GM19463 (cell line): Measurements from ENCODE around the gene PFDN6.
"Not testable (repeated sequence)": the region's sequence is repeated elsewhere in the genome, so short reads cannot be mapped to it uniquely, and the experiment has no call there.

Experiments
- ATAC-seq: cut with Tn5 transposase; IDR thresholded peaks from one replicate; pipeline ENCODE4 v1.9.1; 2021; ENCODE audit warnings: mild to moderate bottlenecking, moderate library complexity; ENCODE audit not compliant: unreplicated experiment

The PFDN6 gene

DNA sequence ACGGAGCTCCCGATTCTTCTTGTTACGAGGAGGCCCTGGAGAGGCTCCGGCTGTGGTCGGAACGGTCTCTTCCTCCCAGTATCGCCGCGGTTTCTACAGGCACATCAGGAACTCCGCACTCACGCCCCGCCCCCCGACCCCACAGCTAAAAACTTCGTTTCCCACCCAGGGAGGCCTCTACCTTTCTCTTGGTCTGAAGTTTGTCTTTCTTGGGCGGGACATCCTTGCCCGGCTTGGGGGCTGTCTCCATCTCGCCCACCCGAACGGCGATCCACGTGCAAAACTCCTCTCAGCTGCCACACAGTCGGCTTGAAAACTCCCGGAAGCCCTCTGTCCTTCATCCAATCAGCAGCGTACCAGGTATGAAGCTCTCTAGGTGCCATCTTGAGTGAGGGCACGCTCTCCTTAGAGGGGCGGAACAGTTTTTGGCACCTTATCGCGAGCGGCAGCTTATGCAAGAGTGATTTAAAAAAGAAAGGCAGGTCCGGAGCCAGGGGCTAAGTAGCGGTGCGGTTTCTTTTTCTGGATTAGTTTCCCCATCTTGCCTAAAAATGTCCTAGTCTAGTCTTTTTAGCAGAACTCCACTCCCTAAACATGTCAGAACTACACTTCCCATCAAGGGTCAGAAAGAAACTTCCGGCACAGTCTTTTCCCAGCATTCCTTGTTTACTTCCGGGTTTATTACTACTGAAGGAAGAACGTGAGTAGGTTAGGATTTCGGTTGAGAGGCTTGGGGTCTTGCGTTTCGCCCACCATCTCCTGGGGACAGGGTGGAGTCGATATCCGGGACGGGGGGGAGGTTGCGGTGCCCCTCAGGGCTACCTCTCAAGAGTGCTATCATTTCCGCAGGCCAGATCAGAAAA lies at the start of gene PFDN6, which contains the start of gene WDR46:
TSS of gene PFDN6 (plus strand) at position 681 of the 863 bp plus-strand sequence. CDS start 256 bp downstream, outside the sequence.
TSS of gene WDR46 (minus strand) at position 319 of the 863 bp plus-strand sequence. CDS start at position 250, 69 bp downstream.
- peak; percentile 92 for ATAC-seq

DNA sequence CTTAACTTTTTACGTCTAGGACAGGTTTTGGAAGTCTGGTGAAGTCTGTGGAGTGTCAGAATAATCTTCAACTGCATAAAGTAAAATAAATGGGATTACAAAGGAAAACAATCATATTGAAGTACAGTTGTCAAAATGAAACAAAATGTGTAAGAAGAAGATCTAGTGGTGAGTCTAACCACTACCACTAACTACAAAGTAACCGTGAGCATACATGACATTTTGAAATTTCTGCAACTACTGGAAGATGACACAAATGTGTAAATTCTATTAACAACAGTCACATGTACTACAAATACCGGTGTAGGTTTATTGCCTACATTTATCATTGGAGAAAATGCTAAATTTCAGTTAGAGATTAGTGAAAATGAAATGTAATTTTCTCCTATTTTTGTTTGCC lies 47.4 kb upstream of the PFDN6 start:
- no peak for ATAC-seq

- ATAC-seq: no peak
Observed at GRCh38 chr6:33243476-33243875, 45.9 kb upstream of the PFDN6 start.

DNA sequence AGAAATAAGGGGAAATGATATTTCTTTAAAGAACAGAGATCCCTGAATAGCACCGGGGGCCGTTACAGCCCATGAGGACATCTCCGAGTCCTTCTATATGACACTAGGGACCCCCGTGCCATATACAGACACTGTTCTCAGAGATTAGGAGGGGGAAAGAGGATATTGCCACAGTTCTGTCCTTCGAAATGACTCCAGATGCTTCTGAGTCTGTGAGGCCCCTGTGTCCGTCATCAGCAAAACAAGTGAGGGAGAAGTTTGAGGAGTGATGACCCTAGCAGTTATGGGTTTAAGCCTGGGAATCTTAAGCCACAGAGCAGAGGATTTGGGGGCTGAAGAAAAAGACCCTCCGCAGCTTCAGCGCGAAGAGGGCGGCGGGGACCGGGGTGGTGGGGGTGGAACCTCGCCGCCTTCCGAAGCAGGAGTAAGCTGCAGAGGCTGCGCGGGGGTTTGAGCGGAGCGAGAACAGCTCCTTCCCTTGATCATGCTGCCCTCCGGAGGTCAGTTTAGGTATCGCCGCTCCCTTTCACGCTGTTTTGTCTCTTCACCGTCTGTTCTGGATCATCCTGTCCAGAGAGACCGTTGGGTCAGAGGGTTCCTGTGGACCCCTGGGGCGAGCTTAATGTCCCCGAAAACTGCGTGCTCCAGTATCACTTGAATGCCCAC lies 41.3 kb upstream of the PFDN6 start:
- ATAC-seq: no peak

DNA sequence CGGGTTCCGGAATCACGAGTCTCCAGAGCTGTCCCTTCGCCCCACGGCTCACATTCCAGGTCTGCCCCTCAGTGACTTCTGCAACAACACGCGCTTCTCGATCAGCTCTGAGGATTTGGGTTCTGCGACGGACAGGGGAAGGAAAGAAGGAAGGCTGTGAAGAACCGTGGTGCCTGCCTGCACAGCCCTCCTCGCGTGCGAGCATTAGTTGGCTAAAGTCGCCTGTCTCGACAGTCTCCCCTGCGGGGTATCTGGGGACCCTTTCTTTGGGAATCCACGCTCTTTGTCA lies 40.8 kb upstream of the PFDN6 start:
- ATAC-seq: no peak

DNA sequence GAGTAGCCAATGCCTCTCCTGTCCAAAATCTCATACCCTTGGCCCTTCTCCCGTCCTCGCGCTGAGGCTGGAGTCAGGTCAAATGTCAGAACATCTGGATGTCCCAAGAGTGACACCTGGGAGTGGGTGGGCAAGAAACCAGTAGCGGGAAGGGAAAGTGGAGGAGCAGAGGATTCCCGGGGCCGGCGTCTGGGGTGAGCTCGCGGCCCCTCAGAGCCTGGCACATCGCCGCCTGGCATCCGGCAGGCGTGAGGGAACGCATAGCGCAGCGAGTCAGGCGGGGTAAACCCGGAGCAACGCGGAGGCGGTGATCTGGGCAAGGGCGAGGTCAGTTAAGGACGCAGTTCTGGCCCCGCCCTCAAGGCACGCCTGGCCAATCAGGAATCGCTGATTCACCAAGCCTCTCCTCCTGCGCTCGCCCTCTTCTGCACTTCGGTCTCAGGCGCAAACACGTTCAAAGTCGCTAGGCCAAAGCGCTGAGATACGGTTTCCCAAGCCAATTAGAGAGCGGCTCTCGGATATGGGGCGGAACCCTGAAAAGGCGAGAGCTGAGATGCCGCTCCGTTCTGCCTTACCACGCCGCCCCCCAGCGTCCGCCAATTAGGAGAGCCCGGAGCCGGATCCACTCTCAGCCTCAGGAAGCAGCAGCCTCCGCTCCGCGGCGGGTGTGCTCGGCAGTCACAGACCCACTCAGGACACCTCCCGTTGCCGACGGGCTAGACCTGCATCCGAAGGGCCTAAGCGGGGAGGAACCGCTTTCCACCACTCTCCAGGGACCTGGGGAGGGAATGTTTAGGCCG lies 40.3 kb upstream of the PFDN6 start:
- ATAC-seq: peak; percentile 85

GRCh38 chr6:33249732-33250630 lies 39.4 kb upstream of the PFDN6 start:
- no peak for ATAC-seq

- ATAC-seq: no peak
Observed at GRCh38 chr6:33250731-33251130, 38.7 kb upstream of the PFDN6 start.

GRCh38 chr6:33251395-33252012 lies 37.9 kb upstream of the PFDN6 start:
- no peak for ATAC-seq

DNA sequence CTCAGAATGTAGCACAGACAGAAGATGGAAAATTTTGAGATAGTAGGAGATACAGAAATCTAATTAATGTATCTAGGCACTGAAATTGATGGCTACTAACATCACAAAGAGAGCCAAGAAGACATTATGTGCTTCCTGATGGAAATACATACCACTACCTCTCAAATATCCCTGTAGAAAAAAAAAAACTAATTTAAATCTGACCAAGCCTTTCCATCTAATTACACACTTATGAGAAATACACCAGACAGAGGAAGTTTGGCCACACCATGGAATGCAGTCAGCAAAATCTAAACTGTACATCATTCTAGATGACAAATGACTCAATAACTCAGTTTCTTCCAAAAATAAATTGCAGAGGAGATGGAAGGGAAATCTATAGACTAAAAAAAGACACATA lies 36.6 kb upstream of the PFDN6 start:
- ATAC-seq: no peak

GRCh38 chr6:33254591-33254990 lies 34.8 kb upstream of the PFDN6 start:
- no peak for ATAC-seq

DNA sequence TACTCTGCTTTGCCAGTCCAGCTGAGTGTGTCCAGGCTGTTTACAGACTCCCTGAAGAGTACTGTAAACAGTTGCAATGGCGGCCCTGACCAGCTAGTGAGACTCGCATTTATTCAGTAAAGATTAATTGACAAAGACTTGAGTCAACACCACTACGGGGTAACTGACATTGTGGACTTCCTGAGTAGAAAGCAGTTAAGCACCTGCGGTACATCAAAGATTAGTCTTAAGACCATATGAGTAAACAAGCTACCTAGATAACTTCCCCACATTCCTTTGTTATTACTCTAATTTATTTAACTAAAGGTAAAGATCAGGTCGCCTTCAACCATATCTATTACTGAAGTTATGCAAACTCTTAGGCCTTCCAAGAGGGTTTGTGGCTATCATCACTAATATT lies 30.4 kb upstream of the PFDN6 start:
- ATAC-seq: no peak

DNA sequence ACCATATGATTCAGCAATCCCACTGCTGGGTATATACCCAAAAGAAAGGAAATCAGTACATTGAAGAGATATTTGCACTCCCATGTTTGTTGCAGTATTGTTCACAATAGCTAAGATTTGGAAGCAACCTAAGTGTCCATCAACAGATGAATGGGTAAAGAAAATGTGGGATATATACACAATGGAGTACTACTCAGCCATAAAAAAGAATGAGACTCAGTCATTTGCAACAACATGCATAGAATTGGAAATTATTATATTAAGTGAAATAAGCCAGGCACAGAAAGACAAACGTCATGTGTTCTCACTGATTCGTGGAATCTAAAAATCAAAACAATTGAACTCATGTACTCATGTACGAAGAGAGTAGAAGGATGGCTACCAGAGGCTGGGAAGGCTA lies 26.9 kb upstream of the PFDN6 start:
- ATAC-seq: not testable (repeated sequence)

- ATAC-seq: no peak
Observed at GRCh38 chr6:33264015-33264414, 25.4 kb upstream of the PFDN6 start.

DNA sequence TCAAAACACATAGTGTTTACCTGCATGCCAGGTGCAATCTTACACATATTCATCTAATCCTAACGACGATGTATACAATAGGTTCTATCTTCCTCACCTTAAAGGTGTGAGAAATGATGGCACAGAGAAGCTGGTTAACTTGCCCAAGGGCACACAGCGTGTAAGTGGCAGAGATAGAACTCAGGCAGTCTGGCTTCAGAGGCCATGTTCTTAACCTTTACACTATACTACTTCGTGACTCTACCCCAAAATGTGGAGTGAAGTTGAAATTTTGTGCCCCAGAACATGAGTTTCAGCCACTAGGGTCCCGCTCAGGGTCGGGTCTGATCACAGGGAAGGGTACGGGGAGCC lies 18.3 kb upstream of the PFDN6 start:
- no peak for ATAC-seq

DNA sequence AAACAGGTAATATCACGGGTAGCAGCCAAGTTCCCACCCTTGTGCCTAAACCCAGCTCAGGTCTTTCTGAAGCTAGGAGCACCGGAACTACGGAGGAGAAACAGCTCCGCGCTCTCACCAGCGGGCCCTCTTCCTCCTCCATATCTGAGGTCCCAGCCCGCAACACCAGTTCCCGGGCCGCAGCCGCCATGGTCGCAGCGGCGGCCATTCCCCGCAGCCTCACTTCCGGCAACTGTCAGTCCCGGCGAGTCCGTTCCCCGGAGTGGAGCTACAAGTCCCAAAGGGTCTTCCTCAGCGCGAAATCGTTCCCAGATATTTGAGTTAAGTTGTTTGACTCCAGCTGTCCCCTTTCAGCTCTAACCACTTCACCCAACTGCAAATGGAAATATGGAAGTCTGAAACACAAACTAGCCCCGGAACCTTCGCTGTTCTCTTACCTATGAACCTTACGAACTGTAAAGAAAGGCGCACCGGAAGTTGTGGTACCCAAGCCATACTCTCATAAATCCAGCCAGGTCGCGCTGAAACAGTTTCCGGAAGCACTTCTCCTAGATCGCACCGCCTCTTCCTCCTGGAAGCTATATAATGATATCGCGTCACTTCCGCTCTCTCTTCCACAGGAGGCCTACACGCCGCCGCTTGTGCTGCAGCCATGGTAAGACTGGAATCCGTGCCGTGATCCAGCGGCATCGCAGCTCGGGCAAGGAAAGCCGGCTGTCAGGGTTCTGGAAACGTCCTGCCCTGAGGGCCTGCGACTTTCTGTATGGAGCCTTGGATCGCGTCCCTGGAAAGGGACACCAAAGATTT lies 17.7 kb upstream of the PFDN6 start, which contains the start of the genes RPS18 and VPS52:
TSS of gene RPS18 (plus strand) at position 608 of the 807 bp plus-strand sequence. CDS start at position 653, 45 bp downstream.
TSS of gene VPS52 (minus strand) at position 409 of the 807 bp plus-strand sequence. CDS start at position 208, 201 bp downstream.
- ATAC-seq: peak; percentile 87

DNA sequence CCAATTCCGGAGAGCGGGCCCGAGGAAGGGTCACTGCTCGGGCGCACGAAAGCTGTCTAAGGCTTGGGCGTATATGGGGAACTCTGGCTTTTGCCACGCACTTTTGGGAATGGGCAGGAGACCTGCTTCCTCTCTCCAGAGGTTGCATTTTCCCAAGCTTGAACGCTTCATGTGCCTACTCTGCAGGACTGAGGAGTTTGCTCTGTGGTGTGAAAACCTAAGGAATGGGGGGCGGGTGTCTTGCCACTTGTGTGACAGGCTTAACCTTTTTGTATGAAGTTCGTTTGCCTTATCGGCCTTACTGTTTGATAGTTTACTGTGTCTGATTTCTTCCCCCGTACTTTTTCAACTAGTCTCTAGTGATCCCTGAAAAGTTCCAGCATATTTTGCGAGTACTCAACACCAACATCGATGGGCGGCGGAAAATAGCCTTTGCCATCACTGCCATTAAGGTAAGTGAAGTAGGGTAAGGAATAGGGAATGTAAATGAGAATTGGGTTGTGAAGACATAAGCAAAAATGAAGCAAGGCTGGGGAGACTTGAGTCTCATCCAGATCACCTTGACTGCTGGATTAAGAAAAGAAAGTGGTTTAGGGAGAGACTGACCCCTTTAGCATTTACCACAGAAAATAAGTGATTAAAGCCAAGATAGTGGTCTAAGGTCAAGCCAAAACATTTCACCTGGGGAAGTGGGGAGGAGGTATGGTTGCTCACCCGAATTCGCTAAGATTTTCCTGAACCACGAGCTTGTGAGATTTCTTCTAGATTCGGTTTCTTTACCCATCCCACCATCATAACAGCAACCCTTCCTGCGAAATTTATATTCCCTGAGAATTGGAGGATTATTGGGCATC lies 16.9 kb upstream of the PFDN6 start:
- peak; percentile 2 for ATAC-seq
